Psoas muscle (tissue), 8 donors: ENCODE measurements around the gene MEX3D. TPM values are rescaled to one million over a fixed set of nuclear protein-coding genes. Genes with fewer than 3 reads are reported as not detected.

Source experiments
- ATAC-seq, 4 donors: fragments of 200-7000 bp; cut with Tn5 transposase; one replicate each; pipeline ENCODE4 v1.9.1; 2020; ENCODE audit warnings: moderate library complexity in 3 of 4, mild to moderate bottlenecking in 2 of 4
- DNase-seq, 2 donors: peaks; one replicate each; pipeline ENCODE4 v3.0.0-alpha.2; 2020
- H3K27ac ChIP-seq: fragments of 200-600 bp; one replicate; pipeline ENCODE4 v1.8.0; 2022
- H3K27me3 ChIP-seq, 3 donors: fragments of 200-600 bp in 1 of 3; one replicate each; pipeline versions ENCODE4 v1.6.1 to v1.8.0; 2013 to 2022; ENCODE audit warnings: low read length in 2 of 3, mild to moderate bottlenecking in 2 of 3, moderate library complexity in 1 of 3; ENCODE audit not compliant: insufficient read depth in 3 of 3
- H3K36me3 ChIP-seq, 2 donors: fragments of 200-600 bp in 1 of 2; one replicate each; pipeline versions ENCODE4 v1.6.1 to v1.8.0; 2013 to 2022; ENCODE audit warnings: low read depth in 1 of 2, mild to moderate bottlenecking in 1 of 2, moderate library complexity in 1 of 2; ENCODE audit not compliant: insufficient read depth in 1 of 2
- H3K4me1 ChIP-seq: fragments of 200-600 bp; one replicate; pipeline ENCODE4 v1.8.0; 2022
- H3K4me3 ChIP-seq: fragments of 200-600 bp; one replicate; pipeline ENCODE4 v1.8.0; 2022; ENCODE audit warnings: mild to moderate bottlenecking
- H3K9me3 ChIP-seq: fragments of 200-600 bp; one replicate; pipeline ENCODE4 v1.8.0; 2022
- WGBS, 3 donors: extraction: QIAGEN DNeasy Blood & Tissue Kit; methylation state at CpG; one replicate each; pipeline versions ENCODE4 v1.1.6 to v1.1.7; 2013; 5-methylcytosine and 5-hydroxymethylcytosine counted together
- intact Hi-C, 2 donors: fragments of 100-400 bp; cut with DNase I; formaldehyde crosslinking; loops; one replicate each; pipeline versions ENCODE4 v1.11.0 to v1.14.2; 2022
- polyA plus RNA-seq, 3 donors: library from polyadenylated mRNA; stranded (reverse); fragments of 200-250 nt; gene quantifications; one replicate each; pipeline ENCODE4 v1.2.3, GENCODE V29; 2013
- total RNA-seq, 4 donors: library from RNA; stranded (reverse); fragmentation: NEBNext Ultra II Directional in 2 of 4; extraction: Animal tissue kit (Norgen Biotek cat#: 25700) in 2 of 4; gene quantifications; one replicate each; pipeline versions ENCODE4 v1.2.1 to v1.2.4, GENCODE V29; 2021 to 2023
- TF ChIP-seq, protein P1 (sequence below): fragments of 200-600 bp; IDR thresholded peaks from one replicate; pipeline ENCODE4 v1.8.0; 2022; ENCODE audit warnings: antibody characterized with exemption
- donor health status: healthy with polysubstance abuse.
- donor health status: DM: no; HTN: no; CAD: no; lungs with moderate emphysema.
- donor health status: Bipolar disorder and iron deficiency.
- donor health status: healthy.
- donor health status: DM: yes; HTN: yes; CAD: no.
- donor health status: DM: no; HTN: no; CAD: no.
- donor health status: DM: no; HTN: no; CAD: no.
- donor health status: DM: yes; HTN: yes; CAD: no.

MEX3D gene
- total and polyA plus RNA-seq, 7 donors, result 0.70 to 3.7 (median 2.5) TPM

DNA sequence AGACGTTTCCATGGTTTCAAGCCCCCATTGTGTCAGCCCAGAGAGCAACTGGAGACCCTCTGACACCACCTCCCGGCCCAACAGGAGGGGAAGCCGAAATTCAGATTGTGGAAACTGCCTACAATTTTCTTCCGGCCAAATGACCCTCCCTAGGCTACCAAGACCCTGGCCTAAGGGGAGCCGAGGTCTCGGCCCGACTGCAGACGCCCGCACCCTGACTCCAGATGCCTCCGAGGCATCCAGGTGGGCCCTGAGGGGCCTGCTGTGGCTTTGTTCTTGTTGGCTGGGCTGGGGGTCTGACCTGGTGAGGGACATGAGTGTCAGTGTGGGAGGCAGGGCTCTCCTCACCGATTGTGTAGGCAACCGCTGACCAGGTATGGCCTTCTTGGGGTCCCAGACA lies 9.6 kb downstream of the MEX3D start:
- Histone ChIP-seq H3K4me3 (no peak overlapping the region), H3K9me3 (no peaks in the 10 kb centered on the region), H3K27me3 (no peaks in the 10 kb centered on the region), H3K4me1 (no peaks in the 10 kb centered on the region), H3K27ac (no peak overlapping the region), H3K36me3 (no peaks in the 10 kb centered on the region)
- TF ChIP-seq, protein P1, sequence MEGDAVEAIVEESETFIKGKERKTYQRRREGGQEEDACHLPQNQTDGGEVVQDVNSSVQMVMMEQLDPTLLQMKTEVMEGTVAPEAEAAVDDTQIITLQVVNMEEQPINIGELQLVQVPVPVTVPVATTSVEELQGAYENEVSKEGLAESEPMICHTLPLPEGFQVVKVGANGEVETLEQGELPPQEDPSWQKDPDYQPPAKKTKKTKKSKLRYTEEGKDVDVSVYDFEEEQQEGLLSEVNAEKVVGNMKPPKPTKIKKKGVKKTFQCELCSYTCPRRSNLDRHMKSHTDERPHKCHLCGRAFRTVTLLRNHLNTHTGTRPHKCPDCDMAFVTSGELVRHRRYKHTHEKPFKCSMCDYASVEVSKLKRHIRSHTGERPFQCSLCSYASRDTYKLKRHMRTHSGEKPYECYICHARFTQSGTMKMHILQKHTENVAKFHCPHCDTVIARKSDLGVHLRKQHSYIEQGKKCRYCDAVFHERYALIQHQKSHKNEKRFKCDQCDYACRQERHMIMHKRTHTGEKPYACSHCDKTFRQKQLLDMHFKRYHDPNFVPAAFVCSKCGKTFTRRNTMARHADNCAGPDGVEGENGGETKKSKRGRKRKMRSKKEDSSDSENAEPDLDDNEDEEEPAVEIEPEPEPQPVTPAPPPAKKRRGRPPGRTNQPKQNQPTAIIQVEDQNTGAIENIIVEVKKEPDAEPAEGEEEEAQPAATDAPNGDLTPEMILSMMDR, result no peak
- WGBS, 3 donors, result 81 to 85% (median 82%) methylated on average over 12 of the region's 12 CpGs
- ATAC-seq, result no peak
- DNase-seq, result no peak
- intact Hi-C loops, result no loop called here

DNA sequence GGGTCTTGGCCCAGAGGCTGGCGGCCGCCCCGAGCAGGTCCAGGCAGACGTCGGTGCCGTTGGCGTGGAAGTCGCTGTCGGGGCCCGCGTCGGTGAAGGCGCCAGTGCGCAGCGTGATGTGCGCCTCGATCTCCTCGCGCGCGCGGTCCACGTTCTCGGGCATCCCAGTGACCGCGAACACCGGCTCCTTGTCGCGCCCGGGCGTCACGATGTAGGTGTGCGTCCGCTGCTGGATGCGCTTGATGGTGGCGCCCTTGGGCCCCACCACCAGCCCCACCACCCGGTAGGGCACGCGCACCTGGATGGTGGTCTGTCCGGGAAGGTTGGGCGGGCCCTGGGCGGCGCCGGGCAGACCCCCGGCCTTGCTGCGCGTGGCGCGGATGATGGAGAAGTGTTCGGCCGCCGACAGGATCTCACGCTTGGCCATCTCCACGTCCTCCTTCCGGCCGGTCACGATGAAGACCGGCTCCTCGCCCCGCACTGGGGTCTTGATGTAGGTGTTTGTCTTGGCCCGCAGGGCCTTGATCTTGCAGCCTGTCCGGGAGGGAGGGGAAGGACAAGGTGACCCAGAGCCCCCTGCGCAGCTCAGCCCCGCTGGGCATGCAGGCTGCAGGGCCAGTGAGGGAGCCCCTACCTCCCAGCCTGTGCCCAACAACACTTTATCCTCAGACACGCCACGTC lies 11.6 kb downstream of the MEX3D start:
- Histone ChIP-seq H3K9me3 (no peaks in the 10 kb centered on the region), H3K27ac (no peak overlapping the region), H3K36me3 (no peaks in the 10 kb centered on the region), H3K27me3 (no peaks in the 10 kb centered on the region), H3K4me1 (no peaks in the 10 kb centered on the region), H3K4me3 (no peak overlapping the region)
- TF ChIP-seq, protein P1, result no peak
- 97% methylated on average over 62 to 66 of the region's 66 CpGs for WGBS, 3 donors
- DNase-seq (no peak), ATAC-seq (no peak)
- intact Hi-C loops, result no loop called here

- intact Hi-C loops, result no loop called here
- Histone ChIP-seq H3K4me1 (no peaks in the 10 kb centered on the region), H3K9me3 (no peaks in the 10 kb centered on the region), H3K4me3 (no peak overlapping the region), H3K27ac (no peak overlapping the region), H3K36me3 (no peaks in the 10 kb centered on the region), H3K27me3 (no peaks in the 10 kb centered on the region)
- ATAC-seq, result no peak
- 90 to 94% (median 93%) methylated on average over 56 to 121 of the region's 121 CpGs for WGBS, 3 donors
- no peak for DNase-seq
- TF ChIP-seq, protein P1, result no peak
These were observed 12.4 kb downstream of the MEX3D start for GRCh38 chr19:1555487-1556389.

DNA sequence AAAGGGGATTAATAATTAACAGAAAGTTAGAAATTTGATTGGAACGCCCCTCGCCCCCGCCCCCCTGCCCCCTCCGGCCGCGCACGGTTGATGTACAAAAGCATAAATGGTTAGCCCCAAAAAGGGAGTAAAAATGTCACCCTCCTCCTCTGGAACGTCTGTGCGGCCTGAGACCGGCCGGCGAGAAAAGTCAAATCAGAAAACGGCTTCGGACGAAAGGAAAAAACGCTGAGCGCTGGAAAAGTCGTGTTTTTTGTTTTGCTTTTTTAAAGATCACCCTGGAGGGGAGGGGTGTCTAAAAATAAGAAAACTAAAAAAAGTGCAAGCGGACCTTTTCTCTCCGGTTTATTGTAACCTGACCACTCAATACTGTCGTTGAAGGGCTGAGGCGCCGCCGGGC lies 13.2 kb downstream of the MEX3D start:
- DNase-seq, result no peak
- intact Hi-C loops, result no loop called here
- TF ChIP-seq, protein P1, result no peak
- H3K27me3 ChIP-seq, result no peaks in the 10 kb centered on the region
- H3K36me3 ChIP-seq, result no peaks in the 10 kb centered on the region
- no peak overlapping the region for H3K27ac ChIP-seq
- no peaks in the 10 kb centered on the region for H3K9me3 ChIP-seq
- H3K4me1 ChIP-seq, result no peaks in the 10 kb centered on the region
- H3K4me3 ChIP-seq, result no peak overlapping the region
- WGBS, 3 donors, result 87 to 89% (median 88%) methylated on average over 24 of the region's 24 CpGs
- no peak for ATAC-seq
